Subcutaneous adipose tissue (tissue), 4 donors: Measurements from ENCODE around the gene C10orf105. TPM values are rescaled to one million over a fixed set of nuclear protein-coding genes. Genes with fewer than 3 reads are reported as not detected.

Experiments used
- CTCF ChIP-seq: fragments of 450-650 bp; IDR thresholded peaks from one replicate; pipeline ENCODE4 v1.5.1; 2016; ENCODE audit warnings: low read depth, mild to moderate bottlenecking, control low read depth, antibody characterized with exemption, moderate library complexity
- total RNA-seq, 4 donors: library from RNA; depleted of rRNA; stranded (reverse); fragments of >200 nt; gene quantifications; one replicate each; pipeline ENCODE4 v1.1.0, GENCODE V29; 2016

The C10orf105 gene
- total RNA-seq, 4 donors from 2014 or later, result 0.19 to 0.22 TPM; not detected in 2

GRCh38 chr10:71744897-71745663, 25.5 kb upstream of the C10orf105 start:
- no peak for TF ChIP-seq CTCF

- no peak for TF ChIP-seq CTCF
Measured at GRCh38 chr10:71743866-71744265, 24.3 kb upstream of the C10orf105 start.

- no peak for TF ChIP-seq CTCF
Measured at GRCh38 chr10:71743089-71743838, 23.7 kb upstream of the C10orf105 start.

GRCh38 chr10:71742301-71743088, 22.9 kb upstream of the C10orf105 start:
- TF ChIP-seq CTCF, result no peak

GRCh38 chr10:71741671-71742070, 22.1 kb upstream of the C10orf105 start:
- no peak for TF ChIP-seq CTCF

GRCh38 chr10:71741029-71741428, 21.5 kb upstream of the C10orf105 start:
- TF ChIP-seq CTCF, result no peak

GRCh38 chr10:71740069-71740653, 20.6 kb upstream of the C10orf105 start:
- TF ChIP-seq CTCF, result no peak
